ENCODE measurements around the gene PASK.

GRCh38 chr2:241159116-241159515, 9.8 kb upstream of the PASK start:
- TF ChIP-seq CTCF (IDR thresholded peaks at IDR 0.05) (no peak), POLR2AphosphoS5 (IDR thresholded peaks at IDR 0.05) (no peak)

All from gastroesophageal sphincter (tissue), 3 donors.